K562 (cell line): ENCODE measurements around the gene KAT7. TPM values are rescaled to one million over a fixed set of nuclear protein-coding genes. Genes with fewer than 3 reads are reported as not detected.

Experiments
- ATAC-seq: fragments of 200-7000 bp; cut with Tn5 transposase; 3 replicates; pipeline ENCODE4 v1.9.1; 2020; ENCODE audit warnings: moderate library complexity
- BruUV-seq: library from RNA; stranded (reverse); fragments of 400-500 nt; replicated peaks from 2 replicates; lab custom pipeline; 2021; lab: Mats Ljungman, UMichigan
- CTCF ChIA-PET: fragments of 300-600 bp; formaldehyde crosslinking; extraction: SDS; loops from one replicate; lab custom pipeline; 2021; ENCODE audit warnings: low intra/inter-chr PET ratio; lab: Yijun Ruan, JAX
- POLR2A ChIA-PET: fragments of 300-600, 350-650 bp; sonication (Branson Sonifier 250); formaldehyde crosslinking; extraction: SDS; loops from one replicate; lab custom pipeline; 2021; ENCODE audit warnings: antibody characterized with exemption, inconsistent platforms; lab: Yijun Ruan, JAX
- DNase-seq, 4 experiments: peaks; one replicate each; pipeline versions ENCODE4 v3.0.0 to v3.0.0-alpha.2; 2011 to 2018; ENCODE audit warnings: low spot score in 3 of 4, mixed read lengths in 3 of 4; ENCODE audit errors: extremely low read depth in 1 of 4
- FAIRE-seq: peaks from 2 replicates; lab custom pipeline; 2011; peaks lifted over from hg19 to GRCh38; lab: Jason Lieb, UNC
- H2AFZ ChIP-seq: 2 replicates; pipeline ENCODE4 v1.6.0; 2011; ENCODE audit warnings: low read depth, low read length, control low read depth, inconsistent platforms
- H3K27ac ChIP-seq: fragments of 200-600 bp; 3 replicates; pipeline ENCODE4 v1.8.0; 2011; ENCODE audit warnings: low read depth, mild to moderate bottlenecking, control low read depth, inconsistent platforms, low read length, moderate library complexity, mixed read lengths; ENCODE audit errors: extremely low read depth
- H3K27me3 ChIP-seq, 2 experiments: fragments of 300-600 bp in 1 of 2; 2 replicates in 1 of 2; 3 replicates in 1 of 2; pipeline versions ENCODE4 v1.6.0 to v1.8.0; 2011; ENCODE audit warnings: inconsistent platforms in 2 of 2, low read length in 2 of 2, mild to moderate bottlenecking in 1 of 2, mixed read lengths in 1 of 2, moderate library complexity in 1 of 2; ENCODE audit not compliant: control insufficient read depth in 2 of 2, insufficient read depth in 2 of 2
- H3K36me3 ChIP-seq: fragments of 300-600 bp; 3 replicates; pipeline ENCODE4 v1.8.0; 2011; ENCODE audit warnings: mild to moderate bottlenecking, low read length, inconsistent platforms; ENCODE audit not compliant: control insufficient read depth, insufficient read depth
- H3K4me1 ChIP-seq, 2 experiments: fragments of 200-600 bp in 1 of 2; replicated peaks in 1 of 2; 2 replicates in 1 of 2; 3 replicates in 1 of 2; pipeline versions ENCODE4 v1.5.1 to v1.8.0; 2011; ENCODE audit warnings: inconsistent platforms in 2 of 2, low read length in 2 of 2, mild to moderate bottlenecking in 1 of 2, mixed read lengths in 1 of 2, moderate library complexity in 1 of 2; ENCODE audit not compliant: control insufficient read depth in 2 of 2, insufficient read depth in 2 of 2
- H3K4me2 ChIP-seq: 2 replicates; pipeline ENCODE4 v1.6.1; 2011; ENCODE audit warnings: low read length, control low read depth, inconsistent platforms, mixed read lengths; ENCODE audit not compliant: insufficient read depth
- H3K4me3 ChIP-seq: fragments of 200-600 bp; sonication (generic), shearing (Covaris generic); 2 replicates; pipeline ENCODE4 v1.5.1; 2016; ENCODE audit warnings: control low read depth, inconsistent platforms
- H3K79me2 ChIP-seq: fragments of 200-600 bp; 3 replicates; pipeline ENCODE4 v1.8.0; 2011; ENCODE audit warnings: low read length, inconsistent platforms; ENCODE audit not compliant: control insufficient read depth, insufficient read depth
- H3K9ac ChIP-seq, 2 experiments: 2 replicates each; pipeline versions ENCODE4 v1.6.0 to v1.6.1; 2011; ENCODE audit warnings: low read depth in 2 of 2, low read length in 2 of 2, control low read depth in 1 of 2, inconsistent platforms in 1 of 2, mild to moderate bottlenecking in 1 of 2, mixed read lengths in 1 of 2; ENCODE audit not compliant: insufficient read depth in 1 of 2
- H3K9me1 ChIP-seq: one replicate; pipeline ENCODE4 v1.6.0; 2011; ENCODE audit warnings: inconsistent platforms, mild to moderate bottlenecking, low read length, moderate library complexity; ENCODE audit not compliant: control insufficient read depth, insufficient read depth
- H3K9me3 ChIP-seq: replicated peaks from 2 replicates; pipeline ENCODE4 v1.5.1; 2011; ENCODE audit warnings: low read depth, low read length, inconsistent platforms; ENCODE audit not compliant: control insufficient read depth, insufficient read depth
- H4K20me1 ChIP-seq: replicated peaks from 2 replicates; pipeline ENCODE4 v1.6.1; 2011; ENCODE audit warnings: low read length, inconsistent platforms, mixed read lengths; ENCODE audit not compliant: control insufficient read depth, insufficient read depth
- FOSL1 ChIP-seq: fragments of 200-800 bp; sonication (Bioruptor generic); conservative IDR thresholded peaks from 2 replicates; pipeline ENCODE4 v1.6.1; 2016; ENCODE audit warnings: missing genetic modification characterization, missing compliant biosample characterization
- HIVEP1 ChIP-seq: fragments of 250-450 bp; sonication (Bioruptor Pico); IDR thresholded peaks from 2 replicates; pipeline ENCODE4 v1.4.0; 2020; ENCODE audit warnings: mild to moderate bottlenecking
- TOE1 ChIP-seq, 2 experiments: fragments of 450-650 bp in 1 of 2; sonication (generic) in 1 of 2; formaldehyde crosslinking in 1 of 2; IDR thresholded peaks; 2 replicates each; pipeline versions ENCODE4 v1.7.1 to v1.8.0; 2016 to 2022; ENCODE audit warnings: borderline replicate concordance in 2 of 2, mild to moderate bottlenecking in 2 of 2, antibody characterized with exemption in 1 of 2, inconsistent platforms in 1 of 2, low read depth in 1 of 2, missing genetic modification reagents in 1 of 2, moderate library complexity in 1 of 2
- ZFP36 ChIP-seq: fragments of 150-350 bp; IDR thresholded peaks from 2 replicates; pipeline ENCODE4 v1.6.1; 2018; ENCODE audit warnings: low read length, low read depth; ENCODE audit not compliant: partially characterized antibody
- ZNF512 ChIP-seq: IDR thresholded peaks from 2 replicates; pipeline ENCODE4 v1.6.1; 2016; ENCODE audit warnings: missing genetic modification characterization, missing compliant biosample characterization
- WGBS: fragments of 100-300 bp; shearing (Covaris generic); methylation state at CpG from one replicate; pipeline ENCODE4 v1.1.6; 2016; ENCODE audit warnings: low coverage, mixed read lengths; ENCODE audit not compliant: insufficient coverage; ENCODE audit errors: missing lambda C conversion rate; 5-methylcytosine and 5-hydroxymethylcytosine counted together
- in situ Hi-C: fragments of 300-500 bp; cut with MboI; formaldehyde crosslinking; loops from 4 replicates; pipeline ENCODE4 v1.15.0; 2018; ENCODE audit warnings: inconsistent platforms, mixed read lengths
- intact Hi-C: fragments of 100-400 bp; cut with micrococcal nuclease; formaldehyde crosslinking; loops from 2 replicates; pipeline ENCODE4 v1.14.2; 2022
- polyA plus RNA-seq, 8 experiments: library from polyadenylated mRNA; depleted of rRNA in 4 of 8; stranded (reverse) in 5 of 8; unstranded in 3 of 8; fragments of >200 nt; fragmentation: Nextera tagmentation in 2 of 8; fragmentation: Illumina TruSeq in 1 of 8; extraction: Ambion mirVana in 2 of 8; extraction: Trizol in 1 of 8; gene quantifications; 2 replicates each; pipeline versions ENCODE4 v1.2.1 to v1.2.3, GENCODE V29; 2011 to 2014; ENCODE audit warnings: inconsistent platforms in 1 of 8, missing spikeins in 1 of 8
- total RNA-seq, 7 experiments: library from RNA; depleted of rRNA in 6 of 7; stranded (reverse); fragments of >200 nt in 6 of 7; fragmentation: Illumina TruSeq in 2 of 7; extraction: Trizol in 2 of 7; gene quantifications; 2 replicates each; pipeline versions ENCODE4 v1.2.1 to v1.2.3, GENCODE V29; 2011 to 2021; ENCODE audit warnings: low replicate concordance in 1 of 7

Gene KAT7
- total and polyA plus RNA-seq, 9 of the 15 experiments (the other 6 are each of a cell fraction or from before 2014, with no cell fraction given), result 10.8 to 57.3 (median 34.8) TPM

GRCh38 chr17:49748223-49748622, 40.3 kb upstream of the KAT7 start:
- TF ChIP-seq FOSL1 (tag) (no peak), TOE1 (IDR thresholded peaks at IDR 0.05; ENCODE audit: borderline replicate concordance) (no peak), TOE1 (CRISPR knock-in tag; IDR thresholded peaks at IDR 0.05; ENCODE audit: borderline replicate concordance, low read depth) (no peak), HIVEP1 (CRISPR knock-in tag) (no peak), ZFP36 (no peak), ZNF512 (tag) (no peak)
- no peak overlapping the region for H3K27ac ChIP-seq
- H3K4me2 ChIP-seq, result no peak overlapping the region
- no TSS peak for BruUV-seq
- no peak overlapping the region for H3K9ac ChIP-seq
- ATAC-seq, result no peak
- no peak for FAIRE-seq
- H3K9me3 ChIP-seq, result no peaks in the 10 kb centered on the region
- H2AFZ ChIP-seq, result no peak overlapping the region
- peaks cover 75% of the 10 kb centered on the region for H3K36me3 ChIP-seq
- H4K20me1 ChIP-seq, result peaks cover 23% of the 10 kb centered on the region
- H3K9me1 ChIP-seq, result peaks cover 3% of the 10 kb centered on the region
- no peak overlapping the region for H3K4me3 ChIP-seq
- ChIA-PET POLR2A (interaction anchor here (1.4 to 3.9 kb wide), 5 partner anchors 8 to 40 kb away, joined by 3 to 18 read pairs (median 13); partner anchors contain the start of genes FAM117A and KAT7), CTCF (no interaction called here)
- in situ Hi-C loops (no loop called here), intact Hi-C loops (no loop called here)
- H3K79me2 ChIP-seq, result peaks cover 85% of the 10 kb centered on the region
- peaks cover 6 to 45% of the 10 kb centered on the region in 2 experiments for H3K4me1 ChIP-seq
- DNase-seq, result no peak
- 91% methylated on average over 3 of the region's 3 CpGs for WGBS
- no peaks in the 10 kb centered on the region for H3K27me3 ChIP-seq
